RCC 7860 (cell line): ENCODE results near the gene COQ8B.
"Not testable (repeated sequence)": the region's sequence is repeated elsewhere in the genome, so short reads cannot be mapped to it uniquely, and the experiment has no call there.

ENCODE experiments used
- DNase-seq: peaks from one replicate; pipeline ENCODE4 v3.0.0-alpha.2; 2015; ENCODE audit warnings: low spot score
- FAIRE-seq: peaks from 2 replicates; lab custom pipeline; 2012; peaks lifted over from hg19 to GRCh38; lab: Jason Lieb, UNC

The COQ8B gene

DNA sequence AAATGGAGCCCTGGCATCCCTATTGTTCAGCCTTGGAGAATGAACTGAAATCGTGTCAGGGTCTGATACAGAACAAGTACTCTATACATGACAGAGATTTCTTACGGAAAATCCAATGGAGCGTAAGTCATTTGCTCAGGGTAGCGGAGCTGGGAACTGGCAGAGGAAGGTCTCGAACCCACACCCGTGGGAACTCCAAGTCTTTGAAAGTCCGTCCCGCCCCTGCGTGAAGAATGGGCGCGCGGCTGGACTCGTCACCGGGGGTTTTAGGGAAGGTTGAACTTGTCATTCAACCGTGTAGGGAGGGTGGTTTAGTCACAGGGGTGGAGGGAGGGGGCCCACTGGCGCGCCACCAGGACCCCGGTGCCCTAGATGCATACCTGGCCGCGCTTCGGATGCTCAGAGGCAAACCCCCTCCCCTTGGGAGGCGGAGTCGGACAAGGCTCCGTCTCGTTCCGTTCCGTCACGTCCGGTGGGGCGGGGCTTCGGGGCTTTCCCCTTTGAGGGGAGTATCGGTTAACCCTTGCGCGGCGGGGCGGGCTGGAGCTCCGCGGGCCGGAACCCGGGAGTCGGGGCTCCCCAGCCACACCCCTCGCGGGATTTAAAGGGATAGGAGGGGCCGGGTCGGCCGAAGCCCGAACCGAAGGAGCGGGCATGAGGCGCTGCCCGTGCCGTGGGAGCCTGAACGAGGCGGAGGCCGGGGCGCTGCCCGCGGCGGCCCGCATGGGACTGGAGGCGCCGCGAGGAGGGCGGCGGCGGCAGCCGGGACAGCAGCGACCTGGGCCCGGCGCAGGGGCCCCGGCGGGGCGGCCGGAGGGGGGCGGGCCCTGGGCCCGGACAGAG lies at the start of gene COQ8B, which contains the start of gene ITPKC:
COQ8B (minus strand) TSS at position 405 of the 843 bp plus-strand sequence. CDS start 2,254 bp downstream, outside the sequence.
ITPKC (plus strand) TSS at position 631 of the 843 bp plus-strand sequence; CDS start at position 655, 24 bp downstream.
- peak; percentile 69 for FAIRE-seq
- peak; percentile 88 for DNase-seq

GRCh38 chr19:40766385-40766784 lies 49.7 kb upstream of the COQ8B start:
- FAIRE-seq, DNase-seq: not testable (repeated sequence)

GRCh38 chr19:40763963-40764362 lies 47.3 kb upstream of the COQ8B start:
- FAIRE-seq (no peak), DNase-seq (no peak)

- FAIRE-seq (no peak), DNase-seq (no peak)
Observed at GRCh38 chr19:40763526-40763925, 46.8 kb upstream of the COQ8B start.

- no peak for FAIRE-seq
- DNase-seq = no peak
Observed at GRCh38 chr19:40762754-40763470, 46.2 kb upstream of the COQ8B start.

DNA sequence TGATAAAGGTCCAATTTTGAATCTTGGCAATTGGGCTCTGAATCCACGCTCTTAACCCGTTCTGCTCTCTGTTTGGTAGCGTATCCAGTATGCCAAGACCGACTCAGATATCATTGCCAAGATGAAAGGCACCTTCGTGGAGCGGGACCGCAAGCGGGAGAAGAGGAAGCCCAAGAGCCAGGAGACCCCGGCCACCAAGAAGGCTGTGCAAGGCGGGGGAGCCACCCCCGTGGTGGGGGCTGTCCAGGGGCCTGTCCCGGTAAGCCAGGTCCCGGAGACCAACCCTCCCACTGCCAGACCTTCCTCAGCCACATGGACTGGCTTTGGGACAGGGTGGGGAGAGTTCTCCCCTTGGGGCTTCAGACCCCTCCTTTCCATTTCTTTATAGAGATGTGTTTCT lies 42.7 kb upstream of the COQ8B start:
- FAIRE-seq = no peak

GRCh38 chr19:40758491-40758890 lies 41.8 kb upstream of the COQ8B start:
- DNase-seq (no peak), FAIRE-seq (no peak)

More for the DNA sequence above, 42.7 kb upstream of the COQ8B start:
- no peak for DNase-seq

DNA sequence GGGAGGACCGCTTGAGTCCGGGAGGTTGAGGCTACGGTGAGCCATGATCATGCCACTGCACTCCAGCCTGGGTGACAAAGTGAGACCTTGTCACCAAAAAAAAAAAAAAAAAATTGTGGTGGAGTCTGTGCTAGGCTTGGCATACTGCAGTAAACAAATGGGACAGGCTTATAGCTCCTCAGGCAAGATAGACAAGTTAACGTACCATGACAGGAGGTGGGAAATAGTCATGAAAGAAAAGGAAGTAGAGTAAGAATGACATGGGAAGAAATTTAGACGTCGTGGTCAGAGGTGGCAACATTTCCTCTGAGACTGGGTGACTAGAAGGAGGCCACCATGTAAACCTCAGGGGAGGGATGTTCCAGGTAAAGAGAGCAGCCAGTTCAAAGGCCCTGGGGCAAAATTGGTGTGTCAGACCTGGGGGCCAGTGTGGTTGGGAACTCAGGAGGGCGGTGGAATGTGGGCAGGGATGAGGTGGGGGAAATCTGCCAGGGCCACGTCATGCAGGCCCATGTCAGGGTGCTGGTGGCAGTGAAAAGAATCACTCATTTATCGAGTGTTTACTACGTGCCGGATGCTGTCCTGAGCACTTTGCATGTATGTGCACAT lies 39.9 kb upstream of the COQ8B start:
- FAIRE-seq (no peak), DNase-seq (no peak)

- DNase-seq (no peak), FAIRE-seq (no peak)
Observed at GRCh38 chr19:40755791-40756190, 39.1 kb upstream of the COQ8B start.

- DNase-seq = no peak
- no peak for FAIRE-seq
Observed at GRCh38 chr19:40755248-40755624, 38.5 kb upstream of the COQ8B start.

- no peak for FAIRE-seq
Observed at GRCh38 chr19:40754611-40755247, 38.0 kb upstream of the COQ8B start.

DNA sequence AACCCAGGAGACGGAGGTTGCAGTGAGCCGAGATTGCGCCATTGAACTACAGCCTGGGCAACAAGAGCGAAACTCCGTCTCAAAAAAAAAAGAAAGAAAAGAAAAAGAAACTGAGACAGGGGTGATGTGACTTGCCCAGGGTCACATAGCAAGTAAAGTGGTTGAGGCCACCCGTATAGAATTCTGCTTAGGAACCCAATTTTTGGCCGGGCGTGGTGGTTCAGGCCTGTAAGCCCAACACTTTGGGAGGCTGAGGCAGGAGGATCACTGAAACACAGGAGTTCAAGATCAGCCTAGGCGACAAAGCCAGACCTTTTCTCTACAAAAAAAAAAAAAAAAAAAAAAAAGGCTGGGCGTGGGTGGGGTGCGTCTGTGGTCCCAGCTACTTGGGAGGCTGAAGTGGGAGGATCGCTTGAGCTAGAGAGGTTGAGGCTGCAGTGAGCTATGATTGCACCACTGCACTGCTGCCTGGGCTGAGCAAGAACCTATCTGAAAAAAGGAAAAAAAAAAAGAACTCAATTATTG lies 35.6 kb upstream of the COQ8B start:
- DNase-seq (no peak), FAIRE-seq (no peak)

More at GRCh38 chr19:40754611-40755247, 38.0 kb upstream of the COQ8B start:
- no peak for DNase-seq

- DNase-seq (peak; percentile 88), FAIRE-seq (peak; percentile 40)
Observed at GRCh38 chr19:40750874-40751537, 34.3 kb upstream of the COQ8B start, which contains the start of gene SNRPA. SNRPA (plus strand) TSS chr19:40751203; CDS start chr19:40751409, 206 bp downstream.

DNA sequence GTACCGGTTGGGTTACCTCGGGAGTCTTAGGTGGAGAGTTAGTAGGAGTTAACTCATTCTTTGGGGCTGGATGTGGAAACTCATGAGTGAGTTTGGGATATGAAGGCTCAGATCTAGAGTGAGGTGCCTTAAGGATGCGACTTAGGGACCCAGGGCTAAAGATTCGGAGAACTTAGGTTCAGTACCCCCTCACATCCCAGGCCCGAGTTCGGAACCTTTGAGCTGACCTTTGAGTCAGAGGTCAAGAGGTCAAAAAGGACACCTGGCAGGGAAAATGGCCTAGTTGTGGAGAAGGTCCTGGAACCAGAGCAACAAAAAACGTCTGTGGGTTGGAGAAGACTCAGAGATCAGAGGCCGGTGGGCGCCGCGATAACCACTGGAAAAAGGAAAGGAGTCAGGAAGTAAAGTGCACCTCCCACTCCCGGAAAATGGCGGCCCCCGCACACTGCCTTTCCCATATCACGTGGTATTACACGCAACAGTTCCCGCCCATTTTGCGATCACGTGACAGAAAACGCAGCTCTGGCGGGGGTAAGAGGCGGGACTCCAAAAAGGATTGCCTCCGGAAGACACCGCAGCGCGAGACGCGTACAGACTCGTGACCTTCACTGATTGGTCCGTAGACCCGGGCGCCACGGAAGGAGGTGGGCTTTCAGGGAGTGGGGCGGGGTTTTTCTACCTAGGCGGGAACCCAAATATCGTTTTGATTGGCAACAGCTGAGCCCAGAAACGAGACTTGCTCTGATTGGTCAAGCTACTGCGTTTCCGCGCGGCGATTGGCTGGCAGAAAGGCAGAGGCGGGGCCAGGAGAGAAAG lies 33.6 kb upstream of the COQ8B start, which contains the start of gene ACTMAP:
ACTMAP (minus strand) TSS at position 420 of the 816 bp plus-strand sequence. CDS start 674 bp downstream, outside the sequence.
- FAIRE-seq = peak; percentile 93
- DNase-seq = peak; percentile 99

GRCh38 chr19:40747536-40747935 lies 30.9 kb upstream of the COQ8B start:
- FAIRE-seq (no peak), DNase-seq (no peak)

- no peak for FAIRE-seq
- peak; percentile 24 for DNase-seq
Observed at GRCh38 chr19:40745402-40745780, 28.7 kb upstream of the COQ8B start.

DNA sequence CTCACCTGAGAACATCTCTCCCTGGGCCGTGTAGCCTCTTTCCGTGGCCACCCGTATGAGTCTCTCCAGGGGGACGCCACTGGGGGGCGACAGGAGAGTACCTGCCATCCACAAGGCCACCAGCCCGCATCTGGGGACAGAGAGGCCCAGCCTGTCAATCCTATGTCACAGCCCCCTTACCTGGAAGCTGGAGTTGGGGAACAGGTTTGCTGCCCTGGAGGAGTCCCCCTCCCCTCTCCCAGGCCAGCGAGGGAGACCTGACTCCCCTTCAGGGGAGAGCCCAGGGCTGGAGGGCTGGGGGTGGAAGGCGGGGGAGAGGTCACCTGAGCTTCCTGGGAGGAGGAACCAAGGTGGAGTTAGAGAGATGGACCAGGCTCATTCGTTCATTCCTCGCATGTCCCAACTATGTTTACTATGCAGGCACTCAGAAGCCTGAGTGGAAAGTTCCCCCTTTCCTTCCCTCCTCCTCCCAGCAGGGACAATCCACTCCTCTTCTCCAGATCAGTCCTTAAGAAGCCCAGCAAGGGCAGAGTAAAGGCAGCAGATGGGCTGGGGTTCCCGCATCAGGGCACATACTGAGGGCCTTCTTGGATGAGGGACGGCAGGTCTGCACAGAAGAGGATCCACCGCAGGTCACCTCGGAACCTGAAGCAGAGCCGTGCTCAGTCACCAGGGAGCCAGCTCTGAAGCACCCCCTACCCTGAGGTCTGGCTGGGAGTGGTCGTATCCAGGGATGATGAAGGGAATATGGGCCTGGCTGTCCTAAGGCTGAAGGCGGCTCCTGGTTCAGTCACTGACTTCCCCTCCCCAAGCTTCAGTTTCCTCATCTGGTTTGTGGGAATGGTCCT lies 28.1 kb upstream of the COQ8B start:
- DNase-seq (no peak), FAIRE-seq (no peak)

GRCh38 chr19:40743926-40744325 lies 27.2 kb upstream of the COQ8B start:
- FAIRE-seq (no peak), DNase-seq (no peak)
